A549 treated with AZD9567 at 1 μM for 4 hours (cell line): ENCODE measurements around the gene TLCD4. TPM values are rescaled to one million over a fixed set of nuclear protein-coding genes. Genes with fewer than 3 reads are reported as not detected.

Experiments used
- total RNA-seq: library from RNA; stranded (reverse); fragments of 200-300 nt; extraction: Qiagen RNA extraction; gene quantifications from 5 replicates; pipeline ENCODE4 v1.2.3, GENCODE V29; 2022; ENCODE audit not compliant: insufficient read depth

TLCD4 gene, protein sequence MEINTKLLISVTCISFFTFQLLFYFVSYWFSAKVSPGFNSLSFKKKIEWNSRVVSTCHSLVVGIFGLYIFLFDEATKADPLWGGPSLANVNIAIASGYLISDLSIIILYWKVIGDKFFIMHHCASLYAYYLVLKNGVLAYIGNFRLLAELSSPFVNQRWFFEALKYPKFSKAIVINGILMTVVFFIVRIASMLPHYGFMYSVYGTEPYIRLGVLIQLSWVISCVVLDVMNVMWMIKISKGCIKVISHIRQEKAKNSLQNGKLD
- total RNA-seq = 8.0 to 12.3 TPM (median 11.4 TPM) in 5 replicates

DNA sequence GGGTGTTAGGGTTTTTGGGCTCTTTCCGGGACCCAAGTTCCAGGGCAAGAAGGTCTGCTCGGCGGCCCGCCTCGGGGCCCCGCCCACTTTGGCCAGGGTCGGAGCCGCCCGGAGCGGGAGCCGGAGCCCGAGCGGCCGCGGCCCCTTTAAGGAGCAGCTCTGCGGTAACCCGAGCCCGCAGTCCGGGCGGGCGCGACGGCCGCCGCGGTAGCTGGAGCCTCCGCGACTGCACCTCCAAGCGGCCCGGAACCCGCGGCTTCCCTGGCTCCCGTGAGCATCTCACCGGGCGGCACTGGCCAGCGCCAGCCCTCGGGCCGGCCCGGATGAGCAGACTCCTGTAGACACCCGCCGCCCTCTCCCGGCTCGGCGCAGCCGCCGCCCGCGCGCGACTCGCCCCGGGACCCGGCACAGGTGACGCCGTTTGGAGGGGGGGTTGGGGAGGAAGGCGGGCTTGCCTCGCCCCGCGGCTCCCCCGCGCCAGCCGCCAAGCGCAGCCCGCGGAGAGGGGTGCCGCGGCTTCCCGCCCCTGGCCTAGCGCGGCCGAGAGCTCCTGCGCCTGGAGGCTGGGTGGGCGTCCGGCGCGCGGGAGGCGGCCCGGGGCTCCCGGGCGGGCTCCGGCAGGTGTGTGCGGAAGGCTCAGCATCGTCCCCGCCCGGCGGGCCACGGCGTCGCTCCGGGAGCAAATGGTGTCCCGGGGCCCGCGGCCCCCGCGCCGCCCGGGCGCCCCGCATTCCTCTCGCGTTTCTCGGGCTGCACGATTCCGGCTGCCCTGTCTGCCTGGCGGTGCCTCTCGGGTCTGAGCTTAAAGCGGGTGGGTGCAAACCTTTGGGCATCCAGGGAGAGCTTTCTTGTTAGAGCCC, at the start of gene TLCD4:
TSS of gene TLCD4 (plus strand) at position 149 of the 860 bp plus-strand sequence. CDS start 26,547 bp downstream, outside the sequence.

DNA sequence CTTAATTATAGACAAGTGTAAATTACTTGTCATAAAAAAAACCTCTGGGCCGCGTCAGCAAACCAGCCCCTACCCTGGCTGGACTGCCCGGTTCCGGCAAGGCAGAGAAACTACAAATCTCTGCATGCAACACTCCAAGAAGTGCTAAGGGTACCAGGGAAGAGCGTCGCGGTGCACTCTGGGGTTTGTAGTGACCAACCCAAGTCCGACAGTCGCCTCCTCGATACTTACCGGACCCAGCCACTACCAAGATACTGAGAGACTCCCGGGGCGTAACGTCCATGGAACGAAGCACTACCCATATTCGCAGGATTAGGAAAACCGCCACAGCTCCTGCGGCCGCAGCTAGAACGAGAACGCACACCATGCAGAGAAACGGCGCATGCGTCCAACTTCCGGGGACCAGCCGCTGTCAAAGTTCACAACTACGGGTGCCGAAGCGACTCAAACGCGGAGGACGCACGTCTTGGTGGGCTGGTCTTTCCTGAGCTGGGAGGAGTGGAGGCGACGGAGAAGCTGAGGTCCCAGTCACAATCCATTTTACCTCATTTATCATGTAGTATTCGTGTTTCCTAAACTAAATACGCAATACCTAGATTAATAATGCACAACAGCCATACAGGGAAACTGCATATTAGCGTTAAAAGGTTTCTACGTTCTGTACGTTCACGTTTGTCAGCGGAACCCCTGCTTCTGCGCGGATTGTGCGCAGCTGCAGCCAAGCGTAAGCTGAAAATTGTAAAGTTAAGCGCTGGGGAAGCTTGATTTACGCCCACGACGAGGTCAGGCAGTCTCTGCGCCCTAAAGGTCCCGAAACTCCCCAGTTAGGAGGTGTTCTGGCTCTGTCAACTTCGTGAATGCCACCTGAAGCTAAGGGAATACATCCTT, 44.4 kb upstream of the TLCD4 start, which contains the start of gene ALG14:
TSS of gene ALG14 (minus strand) at position 420 of the 888 bp plus-strand sequence. CDS start at position 367, 53 bp downstream.

Other genes with a start within 250 kb of the TLCD4 start
- 47.1 to 60.7 TPM (median 47.8 TPM) in 5 replicates for gene CNN3, start 190.2 kb upstream of the TLCD4 start, total RNA-seq
- 5.0 to 11.1 TPM (median 6.2 TPM) in 5 replicates for gene ALG14, start 44.4 kb upstream of the TLCD4 start, total RNA-seq
- gene RWDD3, start 116.9 kb downstream of the TLCD4 start, total RNA-seq = 7.9 to 10.7 TPM (median 9.6 TPM) in 5 replicates